Measurements from ENCODE around the gene TMA7. TPM values are rescaled to one million over a fixed set of nuclear protein-coding genes. Genes with fewer than 3 reads are reported as not detected.

Gene TMA7
- total and polyA plus RNA-seq, 9 of the 15 experiments (the other 6 are each of a cell fraction or from before 2014, with no cell fraction given) = 209 to 1,003 (median 486) TPM

DNA sequence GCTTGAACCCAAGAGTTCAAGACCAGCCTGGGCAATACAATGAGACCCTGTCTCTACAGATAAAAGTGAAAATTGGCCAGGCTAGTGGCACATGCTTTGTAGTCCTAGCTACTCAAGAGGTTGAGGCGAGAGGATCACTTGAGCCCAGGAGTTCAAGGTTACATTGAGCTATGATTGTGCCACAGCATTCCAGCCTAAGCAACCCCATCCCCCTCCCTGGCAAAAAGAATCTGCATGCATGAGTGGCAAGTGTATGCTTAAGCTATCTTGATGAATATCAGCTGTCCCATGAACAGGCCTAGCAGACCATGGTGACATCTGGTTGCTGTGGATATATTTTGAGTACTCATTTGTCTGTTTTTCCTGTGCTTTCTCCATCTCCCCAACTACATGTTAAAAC is 11.2 kb downstream of the TMA7 start (continued):
- TF ChIP-seq, protein P1, sequence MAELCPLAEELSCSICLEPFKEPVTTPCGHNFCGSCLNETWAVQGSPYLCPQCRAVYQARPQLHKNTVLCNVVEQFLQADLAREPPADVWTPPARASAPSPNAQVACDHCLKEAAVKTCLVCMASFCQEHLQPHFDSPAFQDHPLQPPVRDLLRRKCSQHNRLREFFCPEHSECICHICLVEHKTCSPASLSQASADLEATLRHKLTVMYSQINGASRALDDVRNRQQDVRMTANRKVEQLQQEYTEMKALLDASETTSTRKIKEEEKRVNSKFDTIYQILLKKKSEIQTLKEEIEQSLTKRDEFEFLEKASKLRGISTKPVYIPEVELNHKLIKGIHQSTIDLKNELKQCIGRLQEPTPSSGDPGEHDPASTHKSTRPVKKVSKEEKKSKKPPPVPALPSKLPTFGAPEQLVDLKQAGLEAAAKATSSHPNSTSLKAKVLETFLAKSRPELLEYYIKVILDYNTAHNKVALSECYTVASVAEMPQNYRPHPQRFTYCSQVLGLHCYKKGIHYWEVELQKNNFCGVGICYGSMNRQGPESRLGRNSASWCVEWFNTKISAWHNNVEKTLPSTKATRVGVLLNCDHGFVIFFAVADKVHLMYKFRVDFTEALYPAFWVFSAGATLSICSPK (IDR thresholded peaks at IDR 0.05; ENCODE audit: borderline replicate concordance) = no peak
- TF ChIP-seq, protein P2, sequence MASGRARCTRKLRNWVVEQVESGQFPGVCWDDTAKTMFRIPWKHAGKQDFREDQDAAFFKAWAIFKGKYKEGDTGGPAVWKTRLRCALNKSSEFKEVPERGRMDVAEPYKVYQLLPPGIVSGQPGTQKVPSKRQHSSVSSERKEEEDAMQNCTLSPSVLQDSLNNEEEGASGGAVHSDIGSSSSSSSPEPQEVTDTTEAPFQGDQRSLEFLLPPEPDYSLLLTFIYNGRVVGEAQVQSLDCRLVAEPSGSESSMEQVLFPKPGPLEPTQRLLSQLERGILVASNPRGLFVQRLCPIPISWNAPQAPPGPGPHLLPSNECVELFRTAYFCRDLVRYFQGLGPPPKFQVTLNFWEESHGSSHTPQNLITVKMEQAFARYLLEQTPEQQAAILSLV (tag; IDR thresholded peaks at IDR 0.05) = no peak

DNA sequence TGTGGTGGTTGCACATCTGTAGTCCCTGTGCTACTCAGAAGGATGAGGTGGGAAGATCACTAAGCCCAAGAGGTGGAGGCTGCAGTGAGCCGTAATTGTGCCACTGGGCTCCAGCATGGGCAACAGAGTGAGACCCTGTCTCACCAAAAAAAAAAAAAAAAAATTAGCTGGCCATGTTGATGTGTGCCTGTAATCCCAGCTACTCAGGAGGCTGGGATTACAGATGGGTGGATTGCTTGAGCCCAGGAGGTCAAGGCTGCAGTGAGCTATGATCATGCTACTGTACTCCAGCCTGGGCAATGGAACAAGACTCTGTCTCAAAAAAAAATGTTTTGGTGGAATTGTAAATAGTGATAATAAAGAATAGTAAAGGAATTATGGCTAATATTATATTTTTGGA is 16.4 kb downstream of the TMA7 start:
- no peak for FAIRE-seq
- TF ChIP-seq HMGN3 (IDR thresholded peaks at IDR 0.05; ENCODE audit: borderline replicate concordance, extremely low read depth, insufficient read length, low read depth, low read length) (no peak), NR2F6 (CRISPR knock-in tag; IDR thresholded peaks at IDR 0.05) (no peak), GATA2 (CRISPR knock-in tag; IDR thresholded peaks at IDR 0.05) (no peak), KAT8 (IDR thresholded peaks at IDR 0.05; ENCODE audit: low read depth) (no peak), ZNF140 (CRISPR knock-in tag; IDR thresholded peaks at IDR 0.05) (no peak), ATF1 (CRISPR knock-in tag; IDR thresholded peaks at IDR 0.05) (no peak), ATF1 (tag; IDR thresholded peaks at IDR 0.05) (no peak), HCFC1 (IDR thresholded peaks at IDR 0.05; ENCODE audit: low read depth, low read length) (no peak), GTF2E2 (tag; IDR thresholded peaks at IDR 0.05) (no peak), OTX1 (CRISPR knock-in tag; IDR thresholded peaks at IDR 0.05) (no peak), MCM7 (IDR thresholded peaks at IDR 0.05) (no peak)
- TF ChIP-seq, protein P3, sequence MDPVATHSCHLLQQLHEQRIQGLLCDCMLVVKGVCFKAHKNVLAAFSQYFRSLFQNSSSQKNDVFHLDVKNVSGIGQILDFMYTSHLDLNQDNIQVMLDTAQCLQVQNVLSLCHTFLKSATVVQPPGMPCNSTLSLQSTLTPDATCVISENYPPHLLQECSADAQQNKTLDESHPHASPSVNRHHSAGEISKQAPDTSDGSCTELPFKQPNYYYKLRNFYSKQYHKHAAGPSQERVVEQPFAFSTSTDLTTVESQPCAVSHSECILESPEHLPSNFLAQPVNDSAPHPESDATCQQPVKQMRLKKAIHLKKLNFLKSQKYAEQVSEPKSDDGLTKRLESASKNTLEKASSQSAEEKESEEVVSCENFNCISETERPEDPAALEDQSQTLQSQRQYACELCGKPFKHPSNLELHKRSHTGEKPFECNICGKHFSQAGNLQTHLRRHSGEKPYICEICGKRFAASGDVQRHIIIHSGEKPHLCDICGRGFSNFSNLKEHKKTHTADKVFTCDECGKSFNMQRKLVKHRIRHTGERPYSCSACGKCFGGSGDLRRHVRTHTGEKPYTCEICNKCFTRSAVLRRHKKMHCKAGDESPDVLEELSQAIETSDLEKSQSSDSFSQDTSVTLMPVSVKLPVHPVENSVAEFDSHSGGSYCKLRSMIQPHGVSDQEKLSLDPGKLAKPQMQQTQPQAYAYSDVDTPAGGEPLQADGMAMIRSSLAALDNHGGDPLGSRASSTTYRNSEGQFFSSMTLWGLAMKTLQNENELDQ (CRISPR knock-in tag; IDR thresholded peaks at IDR 0.05; ENCODE audit: borderline replicate concordance) = no peak
- TF ChIP-seq, protein P4, sequence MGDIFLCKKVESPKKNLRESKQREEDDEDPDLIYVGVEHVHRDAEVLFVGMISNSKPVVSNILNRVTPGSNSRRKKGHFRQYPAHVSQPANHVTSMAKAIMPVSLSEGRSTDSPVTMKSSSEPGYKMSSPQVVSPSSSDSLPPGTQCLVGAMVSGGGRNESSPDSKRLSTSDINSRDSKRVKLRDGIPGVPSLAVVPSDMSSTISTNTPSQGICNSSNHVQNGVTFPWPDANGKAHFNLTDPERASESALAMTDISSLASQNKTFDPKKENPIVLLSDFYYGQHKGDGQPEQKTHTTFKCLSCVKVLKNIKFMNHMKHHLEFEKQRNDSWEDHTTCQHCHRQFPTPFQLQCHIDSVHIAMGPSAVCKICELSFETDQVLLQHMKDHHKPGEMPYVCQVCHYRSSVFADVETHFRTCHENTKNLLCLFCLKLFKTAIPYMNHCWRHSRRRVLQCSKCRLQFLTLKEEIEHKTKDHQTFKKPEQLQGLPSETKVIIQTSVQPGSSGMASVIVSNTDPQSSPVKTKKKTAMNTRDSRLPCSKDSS (IDR thresholded peaks at IDR 0.05; ENCODE audit: low read depth, partially characterized antibody) = no peak
- H3K27ac ChIP-seq (ENCODE audit: extremely low read depth, low read depth, low read length) = no peak overlapping the region
- H3K79me2 ChIP-seq (ENCODE audit: control insufficient read depth, insufficient read depth, low read length) = no peaks in the 10 kb centered on the region
- no peaks in the 10 kb centered on the region for H3K4me1 ChIP-seq (replicated peaks in 1 of 2; ENCODE audit: control insufficient read depth in 2 of 2, insufficient read depth in 2 of 2, low read length in 2 of 2)
- in situ Hi-C loops (cut with MboI) = no loop called here
- POLR2A ChIA-PET = interaction anchor here (0.7 kb wide), 1 partner anchor 14 kb away, joined by 3 read pairs; no protein-coding TSS in a partner anchor
- H3K36me3 ChIP-seq (ENCODE audit: control insufficient read depth, insufficient read depth, low read length) = peaks cover 80% of the 10 kb centered on the region
- H3K4me3 ChIP-seq = no peak overlapping the region
- no peaks in the 10 kb centered on the region for H3K9me3 ChIP-seq (replicated peaks; ENCODE audit: control insufficient read depth, insufficient read depth, low read depth, low read length)
- H2AFZ ChIP-seq (ENCODE audit: low read depth, low read length) = no peak overlapping the region
- CTCF ChIA-PET (ENCODE audit: low intra/inter-chr PET ratio) = no interaction called here
- no peaks in the 10 kb centered on the region for H4K20me1 ChIP-seq (replicated peaks; ENCODE audit: control insufficient read depth, insufficient read depth, low read length)
- BruUV-seq (replicated peaks) = no TSS peak
- intact Hi-C loops (cut with micrococcal nuclease) = no loop called here
- no peak overlapping the region for H3K4me2 ChIP-seq (ENCODE audit: insufficient read depth, low read length)
- WGBS (ENCODE audit: insufficient coverage, low coverage, missing lambda C conversion rate) = no CpG with 5 or more reads among the region's 1 CpG
- no peak for ATAC-seq
- no peaks in the 10 kb centered on the region for H3K9me1 ChIP-seq (ENCODE audit: control insufficient read depth, insufficient read depth, low read length)
- no peak for DNase-seq (ENCODE audit: extremely low read depth in 1 of 4, low spot score in 3 of 4)
- H3K9ac ChIP-seq (ENCODE audit: insufficient read depth in 1 of 2, low read depth in 2 of 2, low read length in 2 of 2) = no peak overlapping the region
- H3K27me3 ChIP-seq (ENCODE audit: control insufficient read depth in 2 of 2, insufficient read depth in 2 of 2, low read length in 2 of 2) = no peaks in the 10 kb centered on the region

All from K562 (cell line).